Parathyroid adenoma (tissue), 2 donors: ENCODE results near the gene SGPP2.

Source experiments
- H2AFZ ChIP-seq: fragments of 300-600 bp; sonication (generic); one replicate; pipeline ENCODE4 v1.7.0; 2017; ENCODE audit warnings: antibody characterized with exemption, mild to moderate bottlenecking
- H3K27ac ChIP-seq: fragments of 300-600 bp; sonication (generic); one replicate; pipeline ENCODE4 v1.7.0; 2017
- H3K27me3 ChIP-seq: fragments of 300-600 bp; sonication (generic); one replicate; pipeline ENCODE4 v1.7.0; 2017; ENCODE audit warnings: low read length; ENCODE audit not compliant: control insufficient read depth, insufficient read depth
- H3K36me3 ChIP-seq: fragments of 300-600 bp; sonication (generic); one replicate; pipeline ENCODE4 v1.7.0; 2017; ENCODE audit warnings: low read length; ENCODE audit not compliant: control insufficient read depth, insufficient read depth
- H3K4me1 ChIP-seq: fragments of 300-600 bp; sonication (generic); one replicate; pipeline ENCODE4 v1.7.0; 2017; ENCODE audit warnings: control low read depth
- H3K4me2 ChIP-seq: fragments of 300-600 bp; sonication (generic); one replicate; pipeline ENCODE4 v1.7.0; 2017; ENCODE audit warnings: low read length
- H3K4me3 ChIP-seq: fragments of 300-600 bp; sonication (generic); one replicate; pipeline ENCODE4 v1.7.0; 2017; ENCODE audit warnings: low read depth, low read length
- H3K79me2 ChIP-seq: fragments of 300-600 bp; sonication (generic); one replicate; pipeline ENCODE4 v1.7.0; 2017; ENCODE audit warnings: control low read depth
- H3K9ac ChIP-seq: fragments of 300-600 bp; sonication (generic); one replicate; pipeline ENCODE4 v1.7.0; 2017; ENCODE audit warnings: mild to moderate bottlenecking
- H3K9me3 ChIP-seq: fragments of 300-600 bp; sonication (generic); one replicate; pipeline ENCODE4 v1.7.0; 2017; ENCODE audit warnings: low read length; ENCODE audit not compliant: control insufficient read depth
- TF ChIP-seq, protein P1 (sequence below): fragments of 300-600 bp; sonication (generic); IDR thresholded peaks from one replicate; pipeline ENCODE4 v1.7.0; 2017; ENCODE audit warnings: antibody characterized with exemption, mild to moderate bottlenecking
- donor health status: primary hyperparathyroidism.

Gene SGPP2

GRCh38 chr2:222606306-222606705 lies 182.0 kb downstream of the SGPP2 start:
- Histone ChIP-seq H2AFZ (no peak overlapping the region), H3K27ac (no peak overlapping the region), H3K27me3 (no peaks in the 10 kb centered on the region), H3K9me3 (no peaks in the 10 kb centered on the region), H3K36me3 (no peaks in the 10 kb centered on the region), H3K4me2 (no peak overlapping the region), H3K79me2 (no peaks in the 10 kb centered on the region), H3K9ac (no peak overlapping the region), H3K4me3 (no peak overlapping the region), H3K4me1 (no peaks in the 10 kb centered on the region)
- TF ChIP-seq, protein P1, sequence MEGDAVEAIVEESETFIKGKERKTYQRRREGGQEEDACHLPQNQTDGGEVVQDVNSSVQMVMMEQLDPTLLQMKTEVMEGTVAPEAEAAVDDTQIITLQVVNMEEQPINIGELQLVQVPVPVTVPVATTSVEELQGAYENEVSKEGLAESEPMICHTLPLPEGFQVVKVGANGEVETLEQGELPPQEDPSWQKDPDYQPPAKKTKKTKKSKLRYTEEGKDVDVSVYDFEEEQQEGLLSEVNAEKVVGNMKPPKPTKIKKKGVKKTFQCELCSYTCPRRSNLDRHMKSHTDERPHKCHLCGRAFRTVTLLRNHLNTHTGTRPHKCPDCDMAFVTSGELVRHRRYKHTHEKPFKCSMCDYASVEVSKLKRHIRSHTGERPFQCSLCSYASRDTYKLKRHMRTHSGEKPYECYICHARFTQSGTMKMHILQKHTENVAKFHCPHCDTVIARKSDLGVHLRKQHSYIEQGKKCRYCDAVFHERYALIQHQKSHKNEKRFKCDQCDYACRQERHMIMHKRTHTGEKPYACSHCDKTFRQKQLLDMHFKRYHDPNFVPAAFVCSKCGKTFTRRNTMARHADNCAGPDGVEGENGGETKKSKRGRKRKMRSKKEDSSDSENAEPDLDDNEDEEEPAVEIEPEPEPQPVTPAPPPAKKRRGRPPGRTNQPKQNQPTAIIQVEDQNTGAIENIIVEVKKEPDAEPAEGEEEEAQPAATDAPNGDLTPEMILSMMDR: no peak

DNA sequence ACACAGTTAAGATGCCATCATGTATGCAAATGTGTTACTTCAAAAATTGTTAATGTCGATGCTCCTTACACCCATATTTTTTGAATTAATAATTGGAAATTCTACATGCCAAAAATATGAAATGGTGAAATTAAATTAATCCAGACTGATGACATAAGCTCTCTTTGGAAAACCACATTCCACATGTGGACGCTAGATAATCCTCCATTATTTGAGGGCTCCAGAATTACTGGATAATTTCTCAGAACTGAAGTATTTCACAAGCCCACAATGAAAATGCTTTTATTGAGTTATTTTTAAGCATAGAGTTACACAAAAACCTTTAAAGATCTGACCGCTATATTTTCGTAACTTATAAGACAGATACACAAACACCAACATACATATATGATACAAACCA lies 183.7 kb downstream of the SGPP2 start:
- H3K4me3 ChIP-seq: no peak overlapping the region
- no peak overlapping the region for H3K27ac ChIP-seq
- H3K4me2 ChIP-seq: no peak overlapping the region
- no peak overlapping the region for H2AFZ ChIP-seq
- no peaks in the 10 kb centered on the region for H3K9me3 ChIP-seq
- H3K36me3 ChIP-seq: no peaks in the 10 kb centered on the region
- no peaks in the 10 kb centered on the region for H3K27me3 ChIP-seq
- TF ChIP-seq, protein P1: no peak
- H3K79me2 ChIP-seq: no peaks in the 10 kb centered on the region
- H3K4me1 ChIP-seq: no peaks in the 10 kb centered on the region
- no peak overlapping the region for H3K9ac ChIP-seq

- H3K9me3 ChIP-seq: no peaks in the 10 kb centered on the region
- no peak overlapping the region for H3K4me3 ChIP-seq
- no peaks in the 10 kb centered on the region for H3K79me2 ChIP-seq
- no peaks in the 10 kb centered on the region for H3K27me3 ChIP-seq
- H3K27ac ChIP-seq: no peak overlapping the region
- H2AFZ ChIP-seq: no peak overlapping the region
- TF ChIP-seq, protein P1: no peak
- H3K36me3 ChIP-seq: no peaks in the 10 kb centered on the region
- H3K4me2 ChIP-seq: no peak overlapping the region
- no peaks in the 10 kb centered on the region for H3K4me1 ChIP-seq
- no peak overlapping the region for H3K9ac ChIP-seq
Observed at GRCh38 chr2:222609381-222609780, 185.0 kb downstream of the SGPP2 start.
